ENCODE measurements around the gene TOM1L2.

DNA sequence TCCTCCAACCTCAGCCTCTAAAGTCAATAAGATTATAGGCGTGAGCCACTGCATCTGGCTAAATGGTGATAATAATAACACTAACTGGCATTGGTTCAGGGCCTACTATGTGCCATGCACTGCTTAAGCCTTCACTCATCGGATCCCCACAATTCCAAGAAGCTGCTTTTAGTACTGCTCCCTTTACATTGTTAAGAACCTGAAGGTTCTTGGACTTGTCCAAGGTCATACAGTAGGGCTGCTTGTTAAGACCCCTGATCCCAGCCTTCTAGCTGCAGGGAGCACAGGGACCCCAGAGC, 142.0 kb downstream of the TOM1L2 start:
- TF ChIP-seq EZH2 (IDR thresholded peaks at IDR 0.05; ENCODE audit: borderline replicate concordance, low read depth, low read length, severe bottlenecking) = no peak
- TF ChIP-seq, protein P1, sequence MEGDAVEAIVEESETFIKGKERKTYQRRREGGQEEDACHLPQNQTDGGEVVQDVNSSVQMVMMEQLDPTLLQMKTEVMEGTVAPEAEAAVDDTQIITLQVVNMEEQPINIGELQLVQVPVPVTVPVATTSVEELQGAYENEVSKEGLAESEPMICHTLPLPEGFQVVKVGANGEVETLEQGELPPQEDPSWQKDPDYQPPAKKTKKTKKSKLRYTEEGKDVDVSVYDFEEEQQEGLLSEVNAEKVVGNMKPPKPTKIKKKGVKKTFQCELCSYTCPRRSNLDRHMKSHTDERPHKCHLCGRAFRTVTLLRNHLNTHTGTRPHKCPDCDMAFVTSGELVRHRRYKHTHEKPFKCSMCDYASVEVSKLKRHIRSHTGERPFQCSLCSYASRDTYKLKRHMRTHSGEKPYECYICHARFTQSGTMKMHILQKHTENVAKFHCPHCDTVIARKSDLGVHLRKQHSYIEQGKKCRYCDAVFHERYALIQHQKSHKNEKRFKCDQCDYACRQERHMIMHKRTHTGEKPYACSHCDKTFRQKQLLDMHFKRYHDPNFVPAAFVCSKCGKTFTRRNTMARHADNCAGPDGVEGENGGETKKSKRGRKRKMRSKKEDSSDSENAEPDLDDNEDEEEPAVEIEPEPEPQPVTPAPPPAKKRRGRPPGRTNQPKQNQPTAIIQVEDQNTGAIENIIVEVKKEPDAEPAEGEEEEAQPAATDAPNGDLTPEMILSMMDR (IDR thresholded peaks at IDR 0.05; ENCODE audit: borderline replicate concordance, extremely low read depth, low read length, poor library complexity, severe bottlenecking) = no peak
